Omental fat pad (tissue), 4 donors: ENCODE measurements around the gene RPL34. TPM values are rescaled to one million over a fixed set of nuclear protein-coding genes. Genes with fewer than 3 reads are reported as not detected.

Experiments used
- ATAC-seq: fragments of 150-250 bp; one replicate; pipeline ENCODE4 v1.9.1; 2016; ENCODE audit warnings: mild to moderate bottlenecking, moderate library complexity; ENCODE audit not compliant: low FRiP score
- DNase-seq: peaks from one replicate; pipeline ENCODE4 v3.0.0-alpha.2; 2019; ENCODE audit warnings: low spot score
- total RNA-seq, 4 donors: library from RNA; depleted of rRNA; stranded (reverse); fragments of >200 nt; gene quantifications; one replicate each; pipeline ENCODE4 v1.1.0, GENCODE V29; 2016
- TF ChIP-seq, protein P1 (sequence below), 3 donors: fragments of 450-650 bp; IDR thresholded peaks; one replicate each; pipeline ENCODE4 v1.5.1; 2016 to 2017; ENCODE audit warnings: antibody characterized with exemption in 3 of 3, mild to moderate bottlenecking in 3 of 3, moderate library complexity in 2 of 3

Gene RPL34
- 1,000 to 10,000 TPM in 1 of 4 donors, 100 to 1,000 TPM in 3; 660 to 1,252 (median 881) TPM for total RNA-seq

DNA sequence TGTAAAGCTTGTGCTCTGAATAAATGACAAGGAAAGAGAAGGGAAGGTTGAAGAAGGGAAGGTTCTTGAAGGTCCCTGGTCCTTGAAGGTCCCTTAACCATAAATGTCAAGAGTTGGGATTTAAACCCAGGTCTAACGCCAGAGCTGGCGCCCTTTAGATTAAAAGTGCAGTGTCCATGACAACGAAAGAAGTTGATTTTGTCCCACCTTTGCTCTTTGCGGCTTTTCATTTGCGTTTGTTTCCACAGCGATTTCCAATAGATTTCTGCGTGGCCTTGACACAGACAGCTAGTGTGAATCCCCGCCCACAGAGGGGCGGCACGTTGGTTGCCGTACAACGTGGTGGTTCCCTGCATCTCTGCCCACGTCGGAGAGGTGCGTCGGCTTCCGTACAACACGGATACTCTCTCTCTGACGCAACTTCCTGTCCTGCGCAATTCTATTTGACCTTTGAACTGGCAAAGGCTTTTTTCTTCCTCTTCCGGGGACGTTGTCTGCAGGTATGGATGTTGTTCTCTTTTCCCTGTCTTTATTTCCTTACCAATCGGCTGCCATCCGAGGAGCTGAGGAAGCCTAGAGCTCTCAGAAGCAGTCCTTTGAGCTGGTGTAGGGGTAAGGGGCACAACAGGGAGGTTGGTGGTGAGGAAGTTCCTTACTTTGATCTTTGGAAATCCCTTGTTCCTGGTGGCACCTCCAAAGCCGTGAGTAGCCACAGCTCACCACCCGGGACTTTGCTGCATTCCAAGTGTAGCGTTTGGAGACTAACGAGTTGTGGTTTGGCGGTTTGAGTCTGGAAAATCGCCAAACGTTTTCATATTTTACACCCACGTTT lies at the start of gene RPL34:
Gene RPL34 (plus strand): TSS at position 476 of the 832 bp plus-strand sequence. CDS start 1,384 bp downstream, outside the sequence.
- ATAC-seq (peak; percentile 100), DNase-seq (peak; percentile 92)
- TF ChIP-seq, protein P1, sequence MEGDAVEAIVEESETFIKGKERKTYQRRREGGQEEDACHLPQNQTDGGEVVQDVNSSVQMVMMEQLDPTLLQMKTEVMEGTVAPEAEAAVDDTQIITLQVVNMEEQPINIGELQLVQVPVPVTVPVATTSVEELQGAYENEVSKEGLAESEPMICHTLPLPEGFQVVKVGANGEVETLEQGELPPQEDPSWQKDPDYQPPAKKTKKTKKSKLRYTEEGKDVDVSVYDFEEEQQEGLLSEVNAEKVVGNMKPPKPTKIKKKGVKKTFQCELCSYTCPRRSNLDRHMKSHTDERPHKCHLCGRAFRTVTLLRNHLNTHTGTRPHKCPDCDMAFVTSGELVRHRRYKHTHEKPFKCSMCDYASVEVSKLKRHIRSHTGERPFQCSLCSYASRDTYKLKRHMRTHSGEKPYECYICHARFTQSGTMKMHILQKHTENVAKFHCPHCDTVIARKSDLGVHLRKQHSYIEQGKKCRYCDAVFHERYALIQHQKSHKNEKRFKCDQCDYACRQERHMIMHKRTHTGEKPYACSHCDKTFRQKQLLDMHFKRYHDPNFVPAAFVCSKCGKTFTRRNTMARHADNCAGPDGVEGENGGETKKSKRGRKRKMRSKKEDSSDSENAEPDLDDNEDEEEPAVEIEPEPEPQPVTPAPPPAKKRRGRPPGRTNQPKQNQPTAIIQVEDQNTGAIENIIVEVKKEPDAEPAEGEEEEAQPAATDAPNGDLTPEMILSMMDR (IDR thresholded peaks at IDR 0.05) = no peak

DNA sequence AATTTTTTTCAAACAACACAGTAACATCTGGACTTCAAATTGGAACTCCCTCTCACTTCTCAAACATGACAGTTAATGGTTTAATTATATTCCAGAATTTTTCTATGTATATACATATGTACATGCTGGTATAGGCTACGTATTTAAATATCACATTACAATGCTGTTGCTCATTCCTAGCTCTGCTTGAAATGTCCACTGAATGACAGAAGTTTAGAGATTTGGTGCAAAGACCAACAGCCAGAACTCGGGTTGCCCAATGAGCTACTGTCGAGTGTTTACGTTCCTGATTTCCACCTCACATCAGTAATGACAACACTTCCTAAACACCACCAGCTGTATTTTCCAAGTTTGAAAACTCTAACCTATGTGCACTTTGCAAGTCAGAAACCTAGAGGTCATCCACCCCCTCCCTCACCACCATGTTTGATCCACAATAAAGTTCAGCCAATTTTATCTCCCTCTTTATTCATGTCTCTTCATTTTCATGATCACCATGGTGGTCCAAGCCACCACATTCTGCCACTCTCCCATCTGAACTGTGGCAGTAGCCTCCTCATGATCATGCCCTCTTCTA lies 49.3 kb upstream of the RPL34 start:
- ATAC-seq = no peak
- TF ChIP-seq, protein P1 (IDR thresholded peaks at IDR 0.05) = no peak
- DNase-seq = no peak

DNA sequence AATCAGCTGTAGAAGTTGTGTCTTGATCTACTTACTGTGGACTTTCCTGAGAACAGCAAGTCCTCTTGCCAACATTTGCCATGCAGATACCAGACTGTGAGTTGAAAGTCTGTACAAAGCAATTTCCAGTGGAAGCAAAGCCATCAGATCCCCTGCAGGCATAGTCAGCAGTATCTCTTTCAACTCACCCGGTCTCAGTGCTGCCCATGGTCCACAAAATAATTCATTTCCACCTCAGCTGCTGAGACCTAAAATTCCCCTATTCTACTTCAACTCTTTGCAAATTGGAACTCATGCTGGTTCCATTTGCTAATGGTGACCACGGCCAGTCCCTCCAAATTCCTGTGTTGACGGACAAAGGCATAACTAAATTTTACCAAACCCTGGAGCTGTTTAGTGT lies 46.0 kb upstream of the RPL34 start:
- DNase-seq (no peak), ATAC-seq (no peak)
- TF ChIP-seq, protein P1 (IDR thresholded peaks at IDR 0.05) = no peak

DNA sequence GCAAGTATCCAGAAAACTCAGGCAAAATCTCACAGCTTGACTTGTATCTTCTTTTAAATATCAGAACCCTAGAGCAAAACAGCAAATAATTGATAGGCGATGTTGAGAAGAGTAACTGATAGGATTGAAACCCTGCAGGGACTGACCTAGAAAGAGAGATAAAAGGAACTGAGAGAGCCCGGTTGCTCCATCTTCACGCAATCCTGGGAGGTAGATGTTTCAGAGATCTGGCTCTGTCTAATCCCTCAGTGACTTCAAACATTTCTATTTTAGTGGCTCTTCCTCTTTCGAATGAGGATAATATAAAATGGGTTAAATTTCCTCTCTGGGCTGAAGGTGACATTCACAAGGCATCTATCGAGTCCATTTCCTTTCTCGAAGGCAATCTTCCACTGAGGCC lies 39.3 kb upstream of the RPL34 start:
- DNase-seq = no peak
- no peak for ATAC-seq
- TF ChIP-seq, protein P1 (IDR thresholded peaks at IDR 0.05) = no peak

DNA sequence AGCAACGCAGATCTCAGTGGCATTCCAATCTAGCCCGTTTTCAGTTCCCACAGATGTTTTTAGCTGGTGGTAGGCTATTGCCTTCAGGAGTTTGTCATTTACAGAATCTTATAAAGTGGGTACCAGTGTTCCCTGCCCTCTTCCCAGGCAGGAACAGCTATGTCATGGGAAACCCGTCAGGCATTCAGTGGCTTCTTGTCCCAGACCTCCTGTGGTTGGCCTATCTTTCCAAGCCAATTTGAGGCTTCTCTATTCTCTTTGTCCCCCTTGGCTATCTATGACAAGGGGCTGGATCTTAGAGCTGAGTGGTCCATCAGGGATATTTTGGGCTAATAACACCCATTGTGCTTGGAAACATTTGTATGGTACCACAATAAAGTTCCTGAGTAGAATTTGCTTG lies 33.6 kb upstream of the RPL34 start:
- DNase-seq = no peak
- TF ChIP-seq, protein P1 (IDR thresholded peaks at IDR 0.05) = no peak
- no peak for ATAC-seq

DNA sequence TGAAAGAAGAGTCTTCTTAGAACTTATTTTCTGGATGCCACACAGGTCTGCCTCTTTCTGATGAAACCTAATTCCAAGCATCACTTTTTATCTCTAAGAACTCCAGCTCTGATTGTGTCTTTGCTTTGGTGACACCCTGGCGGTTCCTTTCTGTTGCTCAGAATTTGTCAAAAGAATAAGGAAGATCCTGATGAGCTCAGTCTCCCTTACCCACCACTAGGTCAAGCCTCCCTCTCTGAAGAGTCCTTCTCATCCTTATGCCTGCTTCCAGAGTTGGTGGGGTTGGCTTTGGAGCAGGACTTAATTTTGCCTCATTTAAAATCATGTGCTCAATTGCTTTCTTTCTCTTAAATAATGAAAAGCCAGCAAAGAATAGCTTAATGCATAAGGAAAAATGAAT lies 31.5 kb upstream of the RPL34 start:
- TF ChIP-seq, protein P1 (IDR thresholded peaks at IDR 0.05) = no peak
- ATAC-seq = no peak
- no peak for DNase-seq

DNA sequence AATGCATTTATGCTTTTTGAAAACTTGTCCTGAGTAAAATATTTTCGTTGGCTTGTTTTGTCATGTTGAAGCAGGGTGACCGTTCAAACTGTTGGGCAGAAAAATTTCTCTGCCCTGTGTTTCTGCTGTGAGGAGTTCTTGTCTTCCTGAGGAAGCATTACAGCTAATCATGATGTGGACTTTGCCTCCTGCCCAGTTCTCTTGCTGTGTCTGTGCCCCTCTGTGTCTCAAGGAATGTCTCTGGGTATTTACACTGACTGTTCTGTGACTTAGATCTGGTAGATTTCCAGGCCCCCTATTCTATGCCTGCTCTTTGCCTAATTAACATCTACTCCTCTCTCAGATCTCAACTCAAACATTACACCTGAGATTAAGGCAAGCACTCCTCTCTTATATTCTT lies 30.4 kb upstream of the RPL34 start:
- TF ChIP-seq, protein P1 (IDR thresholded peaks at IDR 0.05) = no peak

More for the DNA sequence above, 30.4 kb upstream of the RPL34 start:
- ATAC-seq (no peak), DNase-seq (no peak)
